ENCODE data around the gene ASS1. TPM values are rescaled to one million over a fixed set of nuclear protein-coding genes. Genes with fewer than 3 reads are reported as not detected.

The ASS1 gene
- total and polyA plus RNA-seq, 2 of the 13 experiments (the other 11 are each of a cell fraction or from before 2014, with no cell fraction given) = 77.6 to 122 TPM

GRCh38 chr9:130497139-130497538, 52.4 kb downstream of the ASS1 start (continued):
- TF ChIP-seq RERE (CRISPR knock-in tag; IDR thresholded peaks at IDR 0.05; ENCODE audit: low read depth) = no peak

GRCh38 chr9:130498298-130498917, 53.6 kb downstream of the ASS1 start:
- FAIRE-seq = no peak
- peaks cover 10% of the 10 kb centered on the region for H3K9me3 ChIP-seq (ENCODE audit: low read length)
- H3K9ac ChIP-seq (ENCODE audit: insufficient read depth, low read depth, low read length) = peak overlapping the region; percentile 82
- no TSS peak for BruUV-seq (replicated peaks)
- no peak overlapping the region for H2AFZ ChIP-seq (ENCODE audit: low read length)
- peaks cover 4 to 13% of the 10 kb centered on the region in 2 experiments; a peak in 4 of 5 replicates for H3K36me3 ChIP-seq (replicated peaks in 1 of 2; ENCODE audit: control insufficient read depth in 1 of 2, insufficient read depth in 2 of 2, low read length in 2 of 2)
- H3K4me3 ChIP-seq (replicated peaks in 1 of 3; ENCODE audit: insufficient read depth in 1 of 3, low read depth in 2 of 3, low read length in 3 of 3) = peak overlapping the region in 1 of 3 experiments; percentile 65; a peak in 1 of 6 replicates
- POLR2A ChIA-PET = interaction anchor here (0.8 to 4.2 kb wide), 21 partner anchors 10 to 195 kb away, joined by 3 to 86 read pairs (median 9); partner anchors contain the start of genes EXOSC2 and FUBP3
- DNase-seq (ENCODE audit: low spot score) = peak; percentile 26
- no peak for ATAC-seq
- no peaks in the 10 kb centered on the region for H3K27me3 ChIP-seq (ENCODE audit: control insufficient read depth in 1 of 2, insufficient read depth in 2 of 2, low read length in 2 of 2)
- peaks cover 42% of the 10 kb centered on the region for H3K4me1 ChIP-seq (ENCODE audit: insufficient read depth, low read length)
- CTCF ChIA-PET (ENCODE audit: low intra/inter-chr PET ratio, low total read pairs) = no interaction called here
- H3K27ac ChIP-seq (ENCODE audit: extremely low read length, insufficient read depth, low read length) = peak overlapping the region; percentile 95
- intact Hi-C loops (cut with micrococcal nuclease; ENCODE audit: unreplicated experiment) (no loop called here), in situ Hi-C loops (cut with HindIII; ENCODE audit: extremely low pct_ligation_motif_present, low pct_unique_long_range_greater_than_20kb) (no loop called here)
- H3K4me2 ChIP-seq (ENCODE audit: low read depth, low read length) = peak overlapping the region; percentile 84
- 83% methylated on average over 6 of the region's 7 CpGs for WGBS (ENCODE audit: low lambda C conversion rate)
- H3K79me2 ChIP-seq (ENCODE audit: insufficient read depth, low read length) = no peaks in the 10 kb centered on the region
- H4K20me1 ChIP-seq (ENCODE audit: insufficient read depth, low read length) = no peaks in the 10 kb centered on the region
- no peak for TF ChIP-seq MLX (CRISPR knock-in tag; IDR thresholded peaks at IDR 0.05)
- no peak for TF ChIP-seq YEATS2 (CRISPR knock-in tag; IDR thresholded peaks at IDR 0.05; ENCODE audit: borderline replicate concordance)
- no peak for TF ChIP-seq ZMAT3 (CRISPR knock-in tag; conservative IDR thresholded peaks at IDR 0.05)
- no peak for TF ChIP-seq CC2D1A (CRISPR knock-in tag; IDR thresholded peaks at IDR 0.05)
- TF ChIP-seq NFKB2 (CRISPR knock-in tag; IDR thresholded peaks at IDR 0.05; ENCODE audit: borderline replicate concordance) = 0 out of 2 replicates have a peak, but pooled peaks have one; percentile 3
- TF ChIP-seq TFE3 (CRISPR knock-in tag; IDR thresholded peaks at IDR 0.05) = no peak
- TF ChIP-seq ZNF724P (CRISPR knock-in tag; IDR thresholded peaks at IDR 0.05; ENCODE audit: borderline replicate concordance) = no peak
- 0 out of 2 replicates have a peak, but pooled peaks have one; percentile 18 for TF ChIP-seq ZNF564 (CRISPR knock-in tag; IDR thresholded peaks at IDR 0.05)
- no peak for TF ChIP-seq KLF11 (CRISPR knock-in tag; IDR thresholded peaks at IDR 0.05)
- TF ChIP-seq SKIL (CRISPR knock-in tag; IDR thresholded peaks at IDR 0.05; ENCODE audit: borderline replicate concordance) = no peak
- no peak for TF ChIP-seq ZNF34 (CRISPR knock-in tag; IDR thresholded peaks at IDR 0.05; ENCODE audit: borderline replicate concordance)
- TF ChIP-seq SRSF1 (optimal IDR thresholded peaks at IDR 0.05; ENCODE audit: low read depth, low read length) = no peak

All from HepG2 (cell line).